Lower leg skin (tissue), 3 donors: Measurements from ENCODE around the gene KIF5C.

ENCODE experiments used
- CTCF ChIP-seq, 3 donors: fragments of 450-650 bp; IDR thresholded peaks; one replicate each; pipeline ENCODE4 v1.5.1; 2016; ENCODE audit warnings: antibody characterized with exemption in 3 of 3, mild to moderate bottlenecking in 3 of 3, moderate library complexity in 2 of 3
- POLR2A ChIP-seq, 2 donors: fragments of 450-650 bp; IDR thresholded peaks; one replicate each; pipeline ENCODE4 v1.6.1; 2016 to 2017; ENCODE audit warnings: antibody characterized with exemption in 2 of 2, mild to moderate bottlenecking in 1 of 2, moderate library complexity in 1 of 2

GRCh38 chr2:149015926-149016563 is 141.0 kb downstream of the KIF5C start:
- no peak for TF ChIP-seq CTCF (IDR thresholded peaks at IDR 0.05)
- no peak for TF ChIP-seq POLR2A (IDR thresholded peaks at IDR 0.05)
